Activated T-helper 2 cell treated with anti-CD3 and anti-CD28 coated beads, Interferon-gamma antibody, Interleukin-2, Interleukin-4, amounts not matched to agents 10 μg/mL and 5 μg/mL and 100 μg/mL, durations not matched to agents 14 hours and 24 hours and 36 hours (primary cell): ENCODE measurements around the gene TSPAN11. TPM values are rescaled to one million over a fixed set of nuclear protein-coding genes. Genes with fewer than 3 reads are reported as not detected.

Source experiments
- DNase-seq: peaks from one replicate; pipeline ENCODE4 v3.0.0; 2021; ENCODE audit warnings: low spot score
- H3K27ac Mint-ChIP-seq: one replicate; pipeline ENCODE4 v1.8.0; 2021; ENCODE audit warnings: mixed read lengths
- H3K27me3 Mint-ChIP-seq: one replicate; pipeline ENCODE4 v1.8.0; 2021; ENCODE audit warnings: low read depth, mixed read lengths
- H3K36me3 Mint-ChIP-seq: one replicate; pipeline ENCODE4 v1.8.0; 2021; ENCODE audit warnings: low read depth, mixed read lengths
- H3K4me1 Mint-ChIP-seq: one replicate; pipeline ENCODE4 v1.8.0; 2021; ENCODE audit warnings: low read depth, mixed read lengths
- H3K4me3 Mint-ChIP-seq: one replicate; pipeline ENCODE4 v1.8.0; 2021; ENCODE audit warnings: low read depth, mild to moderate bottlenecking, moderate library complexity, mixed read lengths
- H3K9me3 Mint-ChIP-seq: one replicate; pipeline ENCODE4 v1.8.0; 2021; ENCODE audit warnings: mixed read lengths
- intact Hi-C: fragments of 100-400 bp; cut with micrococcal nuclease; formaldehyde crosslinking; loops from one replicate; pipeline ENCODE4 v1.15.1; 2023
- total RNA-seq: library from RNA; stranded (reverse); gene quantifications from 2 replicates; pipeline ENCODE4 v1.2.3, GENCODE V29; 2022

Gene TSPAN11
- total RNA-seq, 1 donor from 2014 or later, result not detected

- Mint-ChIP-seq H3K9me3 (no peaks in the 10 kb centered on the region), H3K27ac (no peak overlapping the region), H3K4me1 (no peaks in the 10 kb centered on the region), H3K4me3 (no peak overlapping the region), H3K36me3 (no peaks in the 10 kb centered on the region), H3K27me3 (peaks cover 50% of the 10 kb centered on the region)
- DNase-seq, result no peak
- intact Hi-C loops, result no loop called here
Measured at GRCh38 chr12:30925607-30926242, 823 bp upstream of the TSPAN11 start.

DNA sequence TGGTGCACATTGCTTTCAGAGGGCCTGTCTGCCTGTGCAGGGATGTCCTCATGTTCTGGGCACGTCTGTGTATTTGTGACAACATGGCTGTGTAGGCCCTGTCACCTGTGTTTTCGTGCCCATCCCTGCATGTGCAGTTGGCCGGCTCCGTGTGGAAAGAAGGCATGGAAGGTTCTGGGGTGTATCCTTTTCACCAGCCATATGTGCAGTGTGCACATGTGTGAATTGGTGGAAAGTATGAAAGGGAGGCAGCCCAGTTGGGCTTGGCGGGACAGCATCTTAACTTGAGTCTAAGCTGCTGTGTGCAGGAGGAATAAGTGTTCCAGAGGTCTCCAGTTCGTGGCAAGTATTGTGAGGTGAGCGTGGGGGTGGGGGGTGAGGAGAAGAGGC is 669 bp downstream of the TSPAN11 start:
- Mint-ChIP-seq H3K27ac (no peak overlapping the region), H3K36me3 (no peaks in the 10 kb centered on the region), H3K4me3 (no peak overlapping the region), H3K9me3 (no peaks in the 10 kb centered on the region), H3K4me1 (no peaks in the 10 kb centered on the region), H3K27me3 (peaks cover 47% of the 10 kb centered on the region)
- DNase-seq, result no peak
- intact Hi-C loops, result no loop called here

- Mint-ChIP-seq H3K4me3 (no peak overlapping the region), H3K27ac (no peak overlapping the region), H3K9me3 (no peaks in the 10 kb centered on the region), H3K27me3 (peaks cover 46% of the 10 kb centered on the region), H3K4me1 (no peaks in the 10 kb centered on the region), H3K36me3 (no peaks in the 10 kb centered on the region)
- no peak for DNase-seq
- intact Hi-C loops, result no loop called here
Measured at GRCh38 chr12:30928356-30929244, 2.1 kb downstream of the TSPAN11 start.

DNA sequence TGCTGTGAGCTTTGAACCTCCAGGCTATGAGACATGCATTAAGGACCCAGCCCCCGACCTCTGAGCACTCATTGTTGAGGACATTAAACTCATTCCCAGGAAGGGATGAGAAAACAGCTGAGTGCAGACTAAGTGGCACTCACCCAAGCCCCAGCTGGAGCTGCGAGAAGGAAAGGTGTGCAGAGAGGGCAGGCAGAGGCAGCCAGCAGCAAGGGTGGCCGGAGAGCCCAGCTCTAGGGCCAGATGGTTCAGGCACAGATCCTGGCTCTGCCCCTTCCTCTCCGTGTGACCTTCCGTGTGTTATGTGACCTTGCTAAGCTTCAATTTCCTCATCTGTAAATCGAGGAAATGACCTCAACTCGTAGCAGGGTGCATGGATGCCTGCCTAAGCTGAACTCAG is 3.7 kb downstream of the TSPAN11 start:
- DNase-seq, result no peak
- H3K4me1 Mint-ChIP-seq, result no peaks in the 10 kb centered on the region
- H3K27me3 Mint-ChIP-seq, result peaks cover 35% of the 10 kb centered on the region
- no peak overlapping the region for H3K27ac Mint-ChIP-seq
- no peaks in the 10 kb centered on the region for H3K36me3 Mint-ChIP-seq
- no peaks in the 10 kb centered on the region for H3K9me3 Mint-ChIP-seq
- intact Hi-C loops, result no loop called here
- no peak overlapping the region for H3K4me3 Mint-ChIP-seq

GRCh38 chr12:30930641-30931040 is 4.1 kb downstream of the TSPAN11 start:
- intact Hi-C loops, result no loop called here
- no peak for DNase-seq
- Mint-ChIP-seq H3K4me3 (no peak overlapping the region), H3K9me3 (no peaks in the 10 kb centered on the region), H3K27ac (no peak overlapping the region), H3K27me3 (peaks cover 31% of the 10 kb centered on the region), H3K36me3 (no peaks in the 10 kb centered on the region), H3K4me1 (no peaks in the 10 kb centered on the region)

GRCh38 chr12:30932881-30933280 is 6.3 kb downstream of the TSPAN11 start:
- Mint-ChIP-seq H3K4me3 (no peak overlapping the region), H3K9me3 (no peaks in the 10 kb centered on the region), H3K27me3 (peaks cover 16% of the 10 kb centered on the region), H3K4me1 (no peaks in the 10 kb centered on the region), H3K36me3 (no peaks in the 10 kb centered on the region), H3K27ac (no peak overlapping the region)
- intact Hi-C loops, result no loop called here
- no peak for DNase-seq

DNA sequence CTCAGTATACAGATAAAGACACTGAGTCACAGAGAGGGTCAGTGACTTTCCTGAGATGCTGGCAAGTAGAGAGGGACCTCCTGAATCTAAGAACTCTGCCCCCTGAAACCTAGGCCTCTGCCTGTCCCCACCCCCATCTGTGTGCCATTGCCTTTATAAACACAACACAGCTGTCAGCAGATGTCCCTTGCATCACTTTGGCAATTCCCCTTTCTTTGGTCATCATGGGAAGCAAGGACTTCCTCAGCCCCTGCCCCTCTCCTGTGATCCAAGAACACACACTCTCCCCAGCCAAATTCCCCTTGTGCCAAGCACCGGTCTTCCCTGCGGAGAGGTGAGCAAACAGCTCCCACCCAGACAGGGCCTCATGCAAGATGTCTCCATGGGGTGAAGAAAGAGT is 8.3 kb downstream of the TSPAN11 start:
- DNase-seq, result no peak
- Mint-ChIP-seq H3K27ac (no peak overlapping the region), H3K27me3 (peaks cover 4% of the 10 kb centered on the region), H3K4me1 (no peaks in the 10 kb centered on the region), H3K9me3 (no peaks in the 10 kb centered on the region), H3K4me3 (no peak overlapping the region), H3K36me3 (no peaks in the 10 kb centered on the region)
- intact Hi-C loops, result no loop called here

DNA sequence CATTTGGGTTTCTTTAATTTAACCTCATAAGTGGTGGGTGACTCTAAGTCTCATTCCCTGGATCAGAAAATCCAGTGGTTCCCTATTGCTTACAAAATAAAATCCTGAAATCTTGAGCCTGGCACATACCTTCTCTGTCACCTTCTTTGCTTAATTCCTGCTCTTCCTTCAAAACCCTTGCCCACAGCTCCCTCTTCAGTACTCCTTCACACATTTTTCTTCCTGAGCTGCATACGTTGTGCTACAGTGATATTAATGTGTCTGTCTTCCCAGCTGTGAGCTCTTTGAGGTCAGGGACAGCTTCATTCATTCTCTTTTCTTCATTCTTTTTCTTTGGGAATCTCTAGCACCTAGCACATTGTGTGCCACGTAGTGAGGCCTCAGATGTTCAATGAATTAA is 9.5 kb downstream of the TSPAN11 start:
- intact Hi-C loops, result no loop called here
- DNase-seq, result no peak
- Mint-ChIP-seq H3K4me1 (no peaks in the 10 kb centered on the region), H3K27ac (no peak overlapping the region), H3K4me3 (no peak overlapping the region), H3K36me3 (no peaks in the 10 kb centered on the region), H3K27me3 (peaks cover 4% of the 10 kb centered on the region), H3K9me3 (no peaks in the 10 kb centered on the region)

DNA sequence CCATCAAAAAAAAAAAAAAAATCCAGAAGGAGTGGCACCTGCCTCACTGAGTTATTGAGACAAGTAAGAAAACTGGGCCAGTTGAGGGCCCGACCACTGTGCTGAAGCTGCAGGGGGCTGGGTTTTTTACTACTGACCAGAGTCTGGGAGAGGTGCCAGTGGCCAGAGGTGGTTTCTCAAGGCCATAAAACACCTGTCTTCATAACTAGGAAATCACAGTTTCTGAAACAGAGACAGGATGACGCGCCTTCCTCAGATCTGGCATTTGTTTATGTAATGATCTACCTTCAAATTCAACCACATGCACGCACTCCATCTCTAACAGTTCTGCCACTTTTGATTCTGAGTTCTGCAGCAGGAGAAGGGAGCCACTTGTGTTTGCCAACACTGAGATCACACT is 12.7 kb downstream of the TSPAN11 start:
- no peak overlapping the region for H3K4me3 Mint-ChIP-seq
- DNase-seq, result no peak
- H3K9me3 Mint-ChIP-seq, result no peaks in the 10 kb centered on the region
- no peaks in the 10 kb centered on the region for H3K4me1 Mint-ChIP-seq
- intact Hi-C loops, result no loop called here
- no peak overlapping the region for H3K27ac Mint-ChIP-seq
- no peaks in the 10 kb centered on the region for H3K36me3 Mint-ChIP-seq
- H3K27me3 Mint-ChIP-seq, result peaks cover 2% of the 10 kb centered on the region

- Mint-ChIP-seq H3K36me3 (no peaks in the 10 kb centered on the region), H3K4me3 (no peak overlapping the region), H3K27me3 (no peaks in the 10 kb centered on the region), H3K4me1 (no peaks in the 10 kb centered on the region), H3K9me3 (no peaks in the 10 kb centered on the region), H3K27ac (no peak overlapping the region)
- intact Hi-C loops, result no loop called here
- no peak for DNase-seq
Measured at GRCh38 chr12:30942486-30942885, 15.9 kb downstream of the TSPAN11 start.

DNA sequence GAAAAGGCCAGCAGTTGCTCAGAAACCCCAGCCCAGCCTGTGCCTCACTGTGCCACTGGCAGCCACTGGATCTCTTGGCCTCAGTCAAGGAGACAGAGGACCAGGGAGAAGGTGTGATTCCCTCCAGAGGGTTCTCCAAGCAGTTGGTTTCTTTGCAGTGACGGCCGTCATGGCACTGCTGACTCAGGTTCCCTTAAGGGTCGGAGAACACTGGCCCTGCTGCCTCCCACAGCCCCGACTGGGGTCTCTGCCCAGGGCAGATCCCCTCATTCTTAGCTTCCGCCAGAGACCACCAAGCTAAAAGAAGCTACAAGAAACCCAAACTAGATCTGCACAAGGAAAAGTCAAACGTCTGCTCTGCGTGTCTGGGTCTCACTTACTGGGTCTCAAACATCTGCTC is 16.4 kb downstream of the TSPAN11 start:
- no peak overlapping the region for H3K4me3 Mint-ChIP-seq
- intact Hi-C loops, result no loop called here
- H3K4me1 Mint-ChIP-seq, result no peaks in the 10 kb centered on the region
- H3K27ac Mint-ChIP-seq, result no peak overlapping the region
- H3K9me3 Mint-ChIP-seq, result no peaks in the 10 kb centered on the region
- no peaks in the 10 kb centered on the region for H3K36me3 Mint-ChIP-seq
- DNase-seq, result no peak
- H3K27me3 Mint-ChIP-seq, result no peaks in the 10 kb centered on the region

- no peak for DNase-seq
Measured at GRCh38 chr12:30945443-30946164, 19.1 kb downstream of the TSPAN11 start.

DNA sequence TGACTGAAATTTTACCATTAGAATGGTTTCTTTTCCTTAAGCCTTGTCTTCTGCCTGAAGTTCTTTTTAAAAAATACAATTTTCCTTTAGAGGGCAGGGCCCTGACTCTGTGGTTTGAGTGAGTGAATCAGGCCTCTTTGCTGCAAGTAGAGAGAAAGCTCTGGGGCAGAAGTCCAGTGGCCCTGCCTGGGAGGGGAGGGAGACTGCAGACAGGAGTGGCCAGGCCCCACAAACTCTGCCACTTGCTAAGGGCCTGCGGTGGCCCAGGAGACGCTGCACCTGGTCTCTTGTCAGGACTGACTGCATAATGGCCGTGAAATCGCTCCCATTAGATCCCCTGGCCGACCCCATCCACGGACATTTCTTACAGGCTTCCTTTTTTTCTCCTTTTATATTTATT is 25.5 kb downstream of the TSPAN11 start:
- intact Hi-C loops, result no loop called here
- H3K9me3 Mint-ChIP-seq, result no peaks in the 10 kb centered on the region
- peaks cover 17% of the 10 kb centered on the region for H3K27me3 Mint-ChIP-seq
- no peak overlapping the region for H3K4me3 Mint-ChIP-seq
- H3K27ac Mint-ChIP-seq, result no peak overlapping the region
- H3K36me3 Mint-ChIP-seq, result no peaks in the 10 kb centered on the region
- no peak for DNase-seq
- peaks cover 13% of the 10 kb centered on the region for H3K4me1 Mint-ChIP-seq

More at GRCh38 chr12:30945443-30946164, 19.1 kb downstream of the TSPAN11 start:
- no peaks in the 10 kb centered on the region for H3K36me3 Mint-ChIP-seq
- no peak overlapping the region for H3K27ac Mint-ChIP-seq
- no peaks in the 10 kb centered on the region for H3K4me1 Mint-ChIP-seq
- no peak overlapping the region for H3K4me3 Mint-ChIP-seq
- peaks cover 8% of the 10 kb centered on the region for H3K27me3 Mint-ChIP-seq
- no peaks in the 10 kb centered on the region for H3K9me3 Mint-ChIP-seq
- intact Hi-C loops, result no loop called here
